Measurements from ENCODE around the gene NCAPG2. TPM values are rescaled to one million over a fixed set of nuclear protein-coding genes. Genes with fewer than 3 reads are reported as not detected.

Gene NCAPG2
- total RNA-seq, 2 donors from 2014 or later = 129 to 205 TPM

GRCh38 chr7:158588085-158588877 lies 116.3 kb downstream of the NCAPG2 start:
- Mint-ChIP-seq H3K9me3 (peaks cover 4 to 5% of the 10 kb centered on the region in 2 donors), H3K36me3 (peaks cover 10 to 16% of the 10 kb centered on the region in 2 donors), H3K27ac (no peak overlapping the region)
- DNase-seq (ENCODE audit: low spot score in 2 of 2) = no peak
- ATAC-seq = peak; percentile 8 to 53

GRCh38 chr7:158587162-158588084 lies 117.2 kb downstream of the NCAPG2 start, which contains the start of gene PTPRN2:
Gene PTPRN2 (minus strand): TSS chr7:158587823.
- H3K36me3 Mint-ChIP-seq = peaks cover 6 to 16% of the 10 kb centered on the region in 2 donors
- no peak within 1 kb of the TSS for H3K27ac Mint-ChIP-seq
- H3K9me3 Mint-ChIP-seq = no peaks in the 10 kb centered on the region

GRCh38 chr7:158586499-158587161 lies 118.0 kb downstream of the NCAPG2 start:
- Mint-ChIP-seq H3K9me3 (no peaks in the 10 kb centered on the region), H3K27ac (no peak overlapping the region), H3K36me3 (peaks cover 6 to 16% of the 10 kb centered on the region in 2 donors)
- DNase-seq (ENCODE audit: low spot score in 2 of 2) (no peak), ATAC-seq (no peak)

More at GRCh38 chr7:158587162-158588084, 117.2 kb downstream of the NCAPG2 start, which contains the start of gene PTPRN2:
- DNase-seq (ENCODE audit: low spot score in 2 of 2) = peak in 1 of 2 donors; percentile 62
- peak; percentile 84 to 86 for ATAC-seq

GRCh38 chr7:158585721-158586498 lies 118.7 kb downstream of the NCAPG2 start:
- no peak for ATAC-seq
- Mint-ChIP-seq H3K27ac (no peak overlapping the region), H3K9me3 (no peaks in the 10 kb centered on the region), H3K36me3 (peaks cover 6 to 18% of the 10 kb centered on the region in 2 donors)
- no peak for DNase-seq (ENCODE audit: low spot score in 2 of 2)

- DNase-seq (ENCODE audit: low spot score in 2 of 2) = no peak
- no peak for ATAC-seq
- peaks cover 11 to 33% of the 10 kb centered on the region in 2 donors for H3K36me3 Mint-ChIP-seq
- H3K9me3 Mint-ChIP-seq = peaks cover 4 to 10% of the 10 kb centered on the region in 2 donors
- no peak overlapping the region for H3K27ac Mint-ChIP-seq
These were observed 120.2 kb downstream of the NCAPG2 start for GRCh38 chr7:158584407-158584806.

GRCh38 chr7:158583810-158584209 lies 120.8 kb downstream of the NCAPG2 start:
- peaks cover 6 to 13% of the 10 kb centered on the region in 2 donors for H3K9me3 Mint-ChIP-seq
- DNase-seq (ENCODE audit: low spot score in 2 of 2) = no peak
- H3K36me3 Mint-ChIP-seq = peaks cover 11 to 31% of the 10 kb centered on the region in 2 donors
- H3K27ac Mint-ChIP-seq = no peak overlapping the region
- no peak for ATAC-seq

GRCh38 chr7:158583143-158583542 lies 121.5 kb downstream of the NCAPG2 start:
- H3K9me3 Mint-ChIP-seq = peaks cover 6 to 16% of the 10 kb centered on the region in 2 donors
- H3K27ac Mint-ChIP-seq = no peak overlapping the region
- ATAC-seq (no peak), DNase-seq (ENCODE audit: low spot score in 2 of 2) (no peak)
- peaks cover 11 to 29% of the 10 kb centered on the region in 2 donors for H3K36me3 Mint-ChIP-seq

- Mint-ChIP-seq H3K36me3 (peaks cover 11 to 29% of the 10 kb centered on the region in 2 donors), H3K9me3 (peaks cover 6 to 16% of the 10 kb centered on the region in 2 donors), H3K27ac (no peak overlapping the region)
- DNase-seq (ENCODE audit: low spot score in 2 of 2) (no peak), ATAC-seq (no peak)
These were observed 122.5 kb downstream of the NCAPG2 start for GRCh38 chr7:158582089-158582456.

GRCh38 chr7:158581440-158582088 lies 123.0 kb downstream of the NCAPG2 start:
- DNase-seq (ENCODE audit: low spot score in 2 of 2) = no peak
- Mint-ChIP-seq H3K27ac (no peak overlapping the region), H3K9me3 (peaks cover 6 to 16% of the 10 kb centered on the region in 2 donors), H3K36me3 (peaks cover 11 to 29% of the 10 kb centered on the region in 2 donors)
- no peak for ATAC-seq

Other genes with a start within 250 kb of the NCAPG2 start
- gene PTPRN2, start 117.0 kb downstream of the NCAPG2 start, total RNA-seq = under 1 TPM; 0.35 to 0.61 TPM
- 10 to 100 TPM; 54.4 to 73.3 TPM for gene ESYT2, start 124.7 kb upstream of the NCAPG2 start, total RNA-seq
- 10 to 100 TPM; 12.0 to 16.9 TPM for gene DYNC2I1, start 151.8 kb upstream of the NCAPG2 start, total RNA-seq